Measurements from ENCODE around the gene C19orf44.
"Not testable (repeated sequence)": the region's sequence is repeated elsewhere in the genome, so short reads cannot be mapped to it uniquely, and the experiment has no call there.

Gene C19orf44

DNA sequence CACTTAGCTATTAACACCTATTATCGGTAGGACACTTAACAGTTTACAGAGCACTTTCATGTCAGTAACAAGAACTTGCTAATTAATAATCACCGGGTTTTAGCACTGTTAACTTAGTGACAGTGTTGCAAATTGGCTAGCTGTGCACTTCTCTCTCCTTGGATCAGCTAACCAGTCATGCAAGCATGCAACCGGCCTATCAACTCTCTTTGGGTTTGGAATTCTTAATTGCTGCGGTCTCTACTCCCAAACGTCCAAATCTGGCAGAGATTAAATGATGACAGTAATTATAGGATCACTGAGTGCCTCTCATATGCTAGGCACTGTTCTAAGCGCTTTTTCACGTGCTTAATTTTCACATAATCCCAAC, 25.7 kb upstream of the C19orf44 start:
- DNase-seq: no peak

DNA sequence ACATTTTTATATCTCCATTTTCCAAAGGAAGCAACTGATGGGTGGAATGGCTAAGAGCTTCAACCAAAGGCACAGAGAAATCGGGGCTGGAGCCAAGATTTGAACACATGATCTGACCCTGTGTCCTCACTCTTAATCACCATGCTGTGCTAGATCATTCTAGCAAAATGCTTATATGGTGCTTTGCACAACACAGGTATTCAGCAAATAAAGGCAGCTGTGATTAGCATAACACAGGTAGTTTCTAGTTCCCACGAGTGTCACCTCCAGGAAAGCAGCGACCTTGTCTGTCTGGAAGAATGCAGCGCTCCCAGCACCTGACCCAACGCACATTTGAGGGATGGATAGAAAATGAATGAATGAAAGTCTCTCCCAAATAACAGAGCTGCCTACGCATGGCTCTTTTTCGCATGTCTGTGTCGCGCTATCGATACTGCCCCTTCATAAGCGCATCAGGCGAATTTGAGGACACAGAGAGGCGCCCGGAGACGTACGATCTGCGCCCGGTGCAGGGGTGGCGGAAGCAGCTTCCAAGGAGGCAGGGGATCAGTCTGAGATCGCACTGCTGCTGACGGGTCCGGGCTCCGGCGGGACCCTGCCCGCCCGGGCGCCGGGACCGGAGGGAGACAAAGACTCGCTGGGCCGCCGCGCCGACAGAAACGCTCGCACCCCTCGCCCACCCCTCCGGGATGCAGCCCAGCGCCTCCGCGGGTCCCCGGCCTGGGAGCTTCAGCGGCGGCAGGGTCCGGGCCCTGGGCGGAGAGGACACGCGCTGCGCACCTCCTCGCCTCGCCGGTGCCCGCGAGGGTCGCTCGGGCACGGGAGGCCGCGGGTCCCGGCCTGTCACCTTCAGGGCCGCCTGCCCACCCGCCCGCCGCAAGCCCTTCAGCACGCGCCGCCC, 25.0 kb upstream of the C19orf44 start:
- DNase-seq: no peak

DNA sequence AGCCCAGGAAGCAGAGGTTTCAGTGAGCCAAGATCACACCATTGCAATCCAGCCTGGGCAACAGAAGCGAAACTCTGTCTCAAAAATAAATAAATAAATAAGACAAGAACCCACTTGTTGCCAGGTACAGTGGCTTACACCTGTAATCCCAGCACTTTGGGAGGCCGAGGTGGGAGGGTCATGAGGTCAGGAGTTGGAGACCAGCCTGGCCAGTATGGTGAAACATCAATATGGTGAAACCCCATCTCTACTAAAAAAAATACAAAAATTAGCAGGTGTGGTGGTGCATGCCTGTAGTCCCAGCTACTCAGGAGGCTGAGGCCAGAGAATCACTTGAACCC, 23.7 kb upstream of the C19orf44 start:
- DNase-seq: not testable (repeated sequence)

DNA sequence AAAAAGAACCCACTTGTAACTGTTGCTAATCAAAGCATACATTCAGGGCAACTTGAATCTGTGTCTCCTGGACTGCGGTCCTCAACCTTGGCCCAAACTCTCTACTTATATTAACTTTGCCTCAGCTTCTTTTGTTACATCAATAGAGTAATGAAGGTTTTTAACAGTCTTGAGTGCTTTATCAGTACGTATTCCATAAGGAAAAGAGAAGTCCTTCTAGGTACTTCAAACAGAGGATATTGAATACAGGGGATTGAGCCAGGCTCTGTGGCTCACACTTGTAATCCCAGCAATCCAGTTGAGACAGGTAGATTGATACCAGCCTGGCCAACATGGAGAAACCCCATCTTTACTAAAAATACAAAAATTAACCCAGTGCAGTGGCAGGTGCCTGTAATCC, 23.2 kb upstream of the C19orf44 start:
- no peak for DNase-seq

DNA sequence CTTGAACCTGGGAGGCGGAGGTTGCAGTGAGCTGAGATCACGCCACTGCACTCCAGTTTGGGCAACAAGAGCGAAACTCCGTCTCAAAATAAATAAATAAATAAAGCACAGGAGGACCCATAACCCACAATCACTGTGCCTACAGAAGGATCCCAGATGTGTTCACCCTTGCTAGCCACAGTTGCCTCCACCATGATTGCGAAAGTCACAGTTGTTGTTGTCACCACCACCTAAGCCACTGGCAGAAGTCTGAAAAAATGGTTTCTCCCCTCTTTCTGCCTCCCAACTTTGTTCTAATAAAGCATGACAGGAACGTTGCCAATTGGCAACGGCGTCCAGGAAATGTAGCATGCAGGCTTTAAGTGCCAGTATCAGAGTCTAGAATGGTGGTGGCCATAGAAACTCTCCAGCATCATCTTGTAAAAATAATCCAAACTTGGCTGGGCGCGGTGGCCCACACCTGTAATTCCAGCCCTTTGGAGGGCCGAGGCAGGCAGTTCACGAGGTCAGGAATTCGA, 22.3 kb upstream of the C19orf44 start:
- no peak for DNase-seq

DNA sequence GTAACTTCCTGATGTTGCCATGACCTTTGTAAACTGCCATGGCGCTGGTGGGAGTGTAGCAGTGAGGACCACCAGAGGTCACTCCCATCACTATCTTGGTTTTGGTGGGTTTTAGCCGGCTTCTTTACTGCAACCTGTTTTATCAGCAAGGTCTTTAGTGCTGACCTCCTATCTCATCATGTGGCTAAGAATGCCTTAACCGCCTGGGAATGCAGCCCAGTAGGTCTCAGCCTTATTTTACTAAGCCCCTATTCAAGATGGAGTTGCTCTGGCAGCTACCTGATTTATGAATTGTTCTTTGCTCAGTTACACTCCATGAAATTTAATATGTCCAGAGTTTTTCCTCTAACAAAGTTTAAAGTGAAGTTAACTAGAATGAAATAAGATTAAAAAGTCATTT, 19.8 kb upstream of the C19orf44 start:
- no peak for DNase-seq

DNA sequence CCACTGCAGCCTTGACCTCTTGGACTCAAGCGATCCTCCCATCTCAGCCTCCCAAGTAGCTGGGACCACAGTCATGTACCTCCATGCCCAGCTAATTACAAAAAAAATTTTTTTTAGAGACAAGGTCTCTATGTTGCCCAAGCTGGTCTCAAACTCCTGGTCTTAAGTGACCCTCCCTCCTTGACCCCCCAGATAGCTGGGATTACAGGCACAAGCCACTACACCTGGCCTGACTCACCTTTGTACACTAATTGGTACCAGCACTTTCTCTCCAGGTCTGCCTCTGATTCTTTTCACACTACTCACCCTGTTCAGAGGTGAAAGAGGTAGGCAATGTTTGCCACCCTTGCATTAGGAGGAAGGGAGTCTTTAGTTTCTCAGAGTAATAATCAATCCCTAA, 18.9 kb upstream of the C19orf44 start:
- DNase-seq: no peak

DNA sequence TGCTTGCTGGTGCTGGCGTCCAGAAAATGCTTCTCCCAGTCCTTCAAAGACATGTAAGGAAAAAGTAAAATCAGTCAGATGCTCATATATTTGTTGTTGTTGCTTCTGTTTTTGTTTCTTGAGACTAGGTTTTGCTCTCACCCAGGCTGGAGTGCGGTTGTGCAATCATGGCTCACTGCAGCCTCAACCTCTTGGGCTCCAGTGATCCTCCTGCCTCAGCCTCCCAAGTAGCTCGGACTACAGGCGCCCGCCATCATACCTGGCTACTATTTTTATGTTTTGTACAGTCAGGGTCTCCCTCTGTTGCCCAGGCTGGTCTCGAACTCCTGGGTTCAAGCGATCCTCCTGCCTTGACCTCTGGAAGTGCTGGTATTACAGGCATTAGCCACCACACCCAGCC, 13.4 kb upstream of the C19orf44 start:
- DNase-seq: no peak

DNA sequence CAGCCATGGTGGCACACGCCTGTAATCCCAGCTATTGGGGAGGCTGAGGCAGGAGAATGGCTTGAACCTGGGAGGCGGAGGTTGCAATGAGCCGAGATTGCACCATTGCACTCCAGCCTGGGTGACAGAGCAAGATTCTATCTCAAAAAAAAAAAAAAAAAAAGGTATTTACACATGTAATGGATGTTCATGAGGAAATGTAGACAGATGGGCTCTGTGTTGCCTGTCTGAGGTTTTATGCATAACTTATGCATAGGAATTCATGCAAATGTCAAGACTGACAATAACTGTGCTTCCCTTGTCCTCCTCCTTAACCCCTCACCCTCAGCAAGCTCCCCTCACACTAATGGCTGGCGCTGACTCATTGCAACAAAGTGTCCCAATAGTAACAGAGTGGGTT, 9.7 kb upstream of the C19orf44 start:
- not testable (repeated sequence) for DNase-seq

DNA sequence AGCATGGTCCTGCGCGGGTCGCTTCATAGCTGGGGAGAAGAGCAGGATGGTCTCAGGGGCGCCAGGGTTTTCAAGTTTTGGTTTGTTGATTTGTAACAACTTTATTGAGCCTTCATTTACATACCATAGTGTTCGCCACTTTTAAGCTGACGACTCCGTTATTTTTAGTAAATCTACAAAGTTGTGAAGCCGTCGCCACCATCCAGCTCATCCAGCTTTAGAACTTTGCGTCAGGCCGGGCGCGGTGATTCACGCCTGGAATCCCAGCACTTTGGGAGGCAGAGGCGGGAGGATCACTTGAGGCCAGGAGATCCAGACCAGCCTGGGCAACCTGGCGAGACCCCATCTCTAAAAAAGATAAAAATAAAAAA, 404 bp downstream of the C19orf44 start:
- no peak for DNase-seq

DNA sequence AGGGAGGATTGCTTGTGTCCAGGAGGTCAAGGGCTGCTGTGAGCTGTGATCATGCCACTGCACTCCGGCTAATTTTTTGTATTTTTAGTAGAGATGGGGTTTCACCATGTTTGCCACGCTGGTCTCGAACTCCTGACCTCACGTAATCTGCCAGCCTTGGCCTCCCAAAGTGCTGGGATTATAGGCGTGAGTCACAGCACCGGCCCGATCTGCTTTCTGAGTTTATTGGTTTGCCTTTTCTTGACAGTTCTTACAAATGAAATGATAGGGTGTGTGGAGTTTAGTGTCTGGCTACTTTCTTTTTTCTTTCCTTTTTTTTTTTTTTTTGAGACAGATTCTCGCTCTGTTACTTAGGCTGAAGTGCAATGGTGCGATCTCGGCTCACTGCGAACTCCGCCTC, 848 bp downstream of the C19orf44 start:
- no peak for DNase-seq

DNA sequence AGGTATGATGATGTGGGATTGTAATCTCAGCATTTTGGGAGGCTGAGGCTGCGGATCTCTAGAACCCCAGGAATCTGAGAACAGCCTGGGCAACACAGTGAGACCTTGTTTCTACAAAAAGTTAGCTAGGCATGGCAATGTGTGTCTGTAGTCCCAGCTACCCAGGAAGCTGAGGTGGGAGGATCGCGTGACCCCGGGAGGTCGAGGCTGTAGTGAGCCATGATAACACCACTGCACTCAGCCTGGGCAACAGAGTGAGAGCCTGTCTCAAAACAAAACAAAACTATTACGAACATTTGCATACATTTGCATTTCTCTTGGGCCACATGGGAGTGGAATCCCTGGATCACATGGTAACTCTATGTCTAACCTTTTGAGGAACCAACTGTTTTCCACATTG, 1.6 kb downstream of the C19orf44 start:
- DNase-seq: no peak

DNA sequence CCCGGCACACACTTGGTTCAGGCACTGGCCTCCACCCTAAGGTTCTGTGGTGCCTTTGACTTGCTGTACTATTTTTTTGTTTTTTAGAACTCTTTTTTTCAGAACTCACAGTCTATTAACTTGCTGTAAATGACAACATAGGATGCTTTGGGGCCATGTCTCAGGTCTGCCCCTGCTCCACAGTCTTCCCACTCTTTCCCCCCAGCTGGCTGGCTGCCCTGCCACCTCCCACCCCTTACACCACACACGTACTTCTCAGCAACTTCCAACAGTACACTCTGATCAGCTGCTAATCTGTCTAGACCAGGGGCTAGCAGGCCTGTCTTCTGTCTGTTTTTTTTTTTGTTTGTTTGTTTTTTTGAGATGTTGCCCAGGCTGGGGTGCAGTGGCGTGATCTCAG, 8.1 kb downstream of the C19orf44 start:
- no peak for DNase-seq

DNA sequence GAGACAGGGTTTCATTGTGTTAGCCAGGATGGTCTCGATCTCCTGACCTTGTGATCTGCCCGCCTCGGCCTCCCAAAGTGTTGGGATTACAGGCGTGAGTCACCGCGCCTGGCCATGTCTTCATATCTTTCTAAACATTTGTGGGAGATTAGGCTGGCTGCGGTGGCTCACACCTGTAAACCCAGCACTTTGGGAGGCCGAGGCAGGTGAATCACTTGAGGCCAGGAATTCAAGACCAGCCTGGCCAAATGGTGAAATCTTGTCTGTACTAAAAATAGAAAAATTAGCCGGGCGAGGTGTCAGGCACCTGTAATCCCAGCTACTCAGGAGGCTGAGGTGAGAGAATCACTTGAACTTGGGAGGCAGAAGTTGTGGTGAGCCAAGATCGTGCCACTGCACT, 10.0 kb downstream of the C19orf44 start:
- not testable (repeated sequence) for DNase-seq

DNA sequence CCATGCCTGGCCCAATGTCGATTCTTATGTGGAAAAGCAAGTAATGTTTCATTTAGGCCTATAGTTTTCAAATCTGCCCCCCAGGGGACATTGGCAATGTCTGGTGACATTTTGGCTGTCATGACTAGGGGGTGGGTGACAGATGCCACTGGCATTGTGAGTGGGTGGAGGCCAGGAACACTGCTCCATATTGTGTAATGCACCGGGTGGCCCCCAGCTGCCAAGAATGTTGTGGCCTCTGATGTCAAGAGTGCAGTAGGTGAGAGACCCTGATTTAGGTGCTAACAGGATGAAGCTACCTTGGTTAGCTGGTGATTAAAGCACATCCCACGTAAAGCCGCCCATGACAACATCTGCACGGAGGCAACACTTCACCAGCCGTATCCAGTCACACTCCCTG, 10.8 kb downstream of the C19orf44 start:
- no peak for DNase-seq

DNA sequence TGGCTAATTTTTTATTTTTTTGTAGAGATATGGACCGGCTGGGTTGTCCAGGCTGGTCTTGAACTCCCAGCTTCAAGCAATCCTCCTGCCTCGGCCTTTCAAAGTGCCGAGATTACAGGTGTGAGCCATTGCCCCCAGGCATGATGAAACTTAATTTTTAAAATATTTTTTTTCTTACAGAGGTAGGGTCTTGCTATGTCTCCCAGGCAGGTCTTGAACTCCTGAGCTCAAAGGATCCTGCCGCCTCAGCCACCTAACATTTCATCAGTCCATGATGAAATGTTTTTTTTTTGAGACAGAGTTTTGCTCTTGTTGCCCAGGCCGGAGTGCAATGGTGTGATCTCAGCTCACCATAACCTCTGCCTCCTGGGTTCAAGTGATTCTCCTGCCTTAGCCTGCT, 12.4 kb downstream of the C19orf44 start:
- DNase-seq: no peak

DNA sequence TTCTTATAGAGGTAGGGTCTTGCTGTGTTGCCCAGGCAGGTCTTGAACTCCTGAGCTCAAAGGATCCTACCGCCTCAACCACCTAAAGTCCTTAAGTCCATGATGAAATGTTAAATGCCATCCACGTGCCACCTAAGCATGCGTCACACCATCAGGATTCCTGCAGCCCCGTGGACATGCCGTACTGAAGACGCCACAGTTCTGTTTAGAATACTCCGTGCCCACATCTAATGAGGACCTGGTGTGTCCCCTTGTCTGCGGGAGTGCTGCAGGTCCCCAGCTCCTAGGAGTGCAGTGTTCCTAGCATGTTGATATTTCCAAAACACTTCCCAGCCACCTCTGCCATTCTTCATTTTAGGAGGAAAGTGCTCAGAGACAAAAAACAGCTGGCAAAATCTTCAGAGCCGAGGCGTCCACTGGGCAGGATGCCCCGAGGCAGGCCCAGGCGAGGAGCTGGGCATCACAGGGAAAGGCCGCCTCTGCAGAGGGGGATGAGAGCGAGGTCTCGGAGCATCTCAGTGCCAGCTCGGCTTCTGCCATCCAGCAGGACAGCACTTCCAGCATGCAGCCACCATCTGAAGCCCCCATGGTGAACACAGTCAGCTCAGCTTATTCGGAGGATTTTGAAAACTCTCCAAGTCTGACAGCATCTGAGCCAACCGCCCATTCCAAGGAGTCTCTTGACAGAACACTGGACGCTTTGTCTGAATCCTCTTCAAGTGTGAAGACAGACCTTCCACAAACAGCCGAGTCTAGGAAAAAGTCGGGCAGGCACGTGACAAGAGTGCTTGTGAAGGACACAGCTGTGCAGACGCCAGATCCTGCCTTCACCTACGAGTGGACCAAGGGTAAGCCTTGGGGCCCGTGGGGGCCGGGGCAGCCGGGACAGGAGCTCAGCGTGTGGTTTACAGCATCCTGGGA, 13.2 kb downstream of the C19orf44 start:
- no peak for DNase-seq

DNA sequence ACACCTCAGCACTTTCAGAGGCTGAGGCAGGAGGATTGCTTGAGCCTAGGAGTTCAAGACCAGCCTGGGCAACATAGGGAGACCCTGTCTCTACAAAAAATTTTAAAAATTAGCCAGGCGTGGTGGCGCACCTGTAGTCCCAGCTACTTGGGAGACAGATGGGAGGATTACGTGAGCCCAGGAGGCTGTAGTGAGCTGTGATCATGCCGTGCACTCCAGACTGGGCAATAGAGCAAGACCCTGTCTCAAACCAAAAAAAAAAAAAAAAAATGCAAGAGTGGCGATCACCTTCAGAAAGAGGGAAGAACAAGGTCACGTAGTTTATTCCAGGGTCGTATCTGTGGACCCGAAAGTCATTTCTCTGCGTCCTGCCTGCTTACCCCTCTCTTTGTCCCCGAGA, 16.4 kb downstream of the C19orf44 start:
- DNase-seq: not testable (repeated sequence)

DNA sequence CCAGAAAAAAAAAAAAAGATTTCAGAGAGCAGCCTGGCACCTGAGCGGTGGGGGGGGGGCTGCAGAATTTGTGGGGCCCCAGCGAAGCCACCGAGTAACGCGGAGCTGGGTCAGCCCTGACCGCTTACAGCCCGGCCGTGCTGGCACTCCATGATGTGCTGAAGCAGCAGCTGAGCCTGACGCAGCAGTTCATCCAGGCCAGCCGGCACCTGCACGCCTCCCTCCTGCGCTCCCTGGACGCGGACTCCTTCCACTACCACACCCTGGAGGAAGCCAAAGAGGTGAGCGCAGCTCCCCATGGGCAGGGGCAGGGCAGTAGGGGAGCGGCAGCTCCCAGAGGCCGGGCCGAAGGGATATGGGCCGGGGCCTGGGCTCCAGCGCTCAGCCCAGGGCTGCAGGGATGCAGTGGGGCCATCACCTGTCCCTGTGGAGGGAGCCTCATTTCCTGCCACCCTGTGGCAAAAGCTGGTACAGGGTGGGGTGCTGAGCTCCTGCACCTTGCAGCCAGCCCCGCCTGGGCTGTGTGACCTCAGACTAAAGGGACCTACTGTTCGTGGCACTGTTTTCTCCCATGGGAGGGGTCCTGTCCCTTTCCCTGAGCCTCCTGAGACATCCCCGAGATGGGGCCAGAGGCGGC, 18.3 kb downstream of the C19orf44 start:
- no peak for DNase-seq

DNA sequence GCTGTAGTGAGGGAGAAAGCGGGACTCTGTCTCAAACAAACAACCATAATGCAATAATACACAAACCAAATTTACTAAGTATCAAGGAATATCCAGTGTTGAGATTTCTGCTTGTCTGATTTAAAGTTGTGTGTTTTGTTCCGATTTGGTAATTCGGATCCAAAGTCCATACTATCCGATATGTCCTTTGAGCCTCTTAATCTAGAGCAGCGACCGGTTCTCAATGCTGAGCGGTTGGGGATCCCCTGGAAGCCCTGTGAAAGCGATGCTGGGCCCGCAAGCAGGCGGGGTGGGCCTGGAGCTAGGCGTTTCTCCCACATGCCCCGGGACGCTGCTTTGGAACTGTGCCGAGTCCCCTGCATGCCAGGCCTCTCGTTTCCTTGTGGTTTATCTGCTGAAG, 20.2 kb downstream of the C19orf44 start:
- no peak for DNase-seq

DNA sequence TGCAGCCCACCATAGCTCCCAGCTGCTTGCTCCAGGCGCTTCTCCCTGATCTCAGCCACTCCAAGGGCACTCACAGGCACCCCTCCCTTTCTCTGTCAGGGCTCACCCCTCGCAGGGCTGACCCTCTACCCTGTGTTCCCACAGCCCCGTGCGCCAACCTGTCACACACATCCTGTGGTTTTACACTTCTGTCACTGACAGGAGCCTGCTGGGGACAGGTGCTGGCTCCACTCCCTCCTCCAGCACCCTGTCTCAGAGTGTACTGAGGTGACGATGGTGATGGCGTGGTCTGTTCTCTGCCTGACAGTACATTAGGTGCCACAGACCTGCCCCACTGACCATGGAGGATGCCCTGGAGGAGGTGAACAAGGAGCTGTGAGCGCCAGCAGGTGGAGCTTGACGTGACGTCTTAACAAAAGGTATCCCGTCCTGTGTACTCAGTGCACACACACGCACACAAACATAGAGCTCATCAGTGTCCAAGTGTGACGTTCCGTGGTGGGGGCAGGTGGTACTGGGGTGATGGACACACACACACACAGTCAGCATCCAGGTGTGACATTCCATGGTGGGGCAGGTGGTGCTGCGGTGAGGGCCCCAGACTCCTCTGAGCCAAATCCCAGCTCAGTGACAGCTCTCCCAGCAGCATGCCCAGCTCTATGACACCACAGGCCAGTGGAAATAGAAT, 20.9 kb downstream of the C19orf44 start:
- DNase-seq: no peak

DNA sequence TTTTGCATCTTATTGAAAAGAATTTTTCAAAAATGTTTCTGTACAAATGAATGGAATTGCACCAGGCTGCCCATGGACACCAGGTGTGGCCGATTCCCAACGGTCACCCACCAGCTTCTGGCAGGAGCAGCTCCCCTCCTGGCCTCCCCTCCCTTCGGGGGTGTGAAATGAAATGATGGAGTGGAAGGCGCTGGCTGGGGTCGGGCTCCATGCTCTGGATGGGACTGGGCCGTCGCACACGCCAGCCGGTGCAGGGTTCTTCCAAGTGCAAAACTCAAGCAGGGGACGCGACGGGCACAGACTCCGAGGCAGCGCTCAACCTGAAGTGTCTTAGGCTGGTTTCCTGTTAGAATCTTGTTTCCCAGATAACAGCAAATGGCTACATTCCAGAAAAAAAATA, 21.9 kb downstream of the C19orf44 start:
- DNase-seq: no peak
